Right cardiac atrium (tissue), 5 donors: ENCODE results near the gene NMRK1. TPM values are rescaled to one million over a fixed set of nuclear protein-coding genes. Genes with fewer than 3 reads are reported as not detected.

Experiments
- ATAC-seq, 2 donors: fragments of 200-7000 bp; cut with Tn5 transposase; one replicate each; pipeline versions ENCODE4 v1.8.0 to v1.9.1; 2020; ENCODE audit warnings: moderate library complexity in 2 of 2, mild to moderate bottlenecking in 1 of 2
- DNase-seq, 3 donors: peaks; one replicate each; pipeline ENCODE4 v3.0.0-alpha.2; 2020
- H3K27ac ChIP-seq: one replicate; pipeline ENCODE4 v1.5.1; 2013; ENCODE audit warnings: mild to moderate bottlenecking, low read length, control low read depth, moderate library complexity
- H3K27me3 ChIP-seq: one replicate; pipeline ENCODE4 v1.6.1; 2013; ENCODE audit not compliant: control insufficient read depth, insufficient read depth
- H3K4me1 ChIP-seq: one replicate; pipeline ENCODE4 v1.6.1; 2013; ENCODE audit warnings: low read length; ENCODE audit not compliant: control insufficient read depth, insufficient read depth
- H3K4me3 ChIP-seq: one replicate; pipeline ENCODE4 v1.5.1; 2013; ENCODE audit warnings: low read length, control low read depth
- H3K9me3 ChIP-seq: one replicate; pipeline ENCODE4 v1.6.1; 2013; ENCODE audit warnings: low read length; ENCODE audit not compliant: control insufficient read depth
- WGBS: extraction: QIAGEN DNeasy Blood & Tissue Kit; methylation state at CpG from one replicate; pipeline ENCODE4 v1.1.7; 2013; 5-methylcytosine and 5-hydroxymethylcytosine counted together
- intact Hi-C, 4 donors: fragments of 100-400 bp; cut with DNase I; formaldehyde crosslinking; loops; one replicate each; pipeline versions ENCODE4 v1.11.0 to v1.14.0; 2022 to 2023
- polyA plus RNA-seq: library from polyadenylated mRNA; stranded (reverse); fragments of 200-250 nt; gene quantifications from one replicate; pipeline ENCODE4 v1.2.3, GENCODE V29; 2013
- total RNA-seq, 4 donors: library from RNA; stranded (reverse); fragmentation: NEBNext Ultra II Directional; extraction: Animal tissue kit (Norgen Biotek cat#: 25700); gene quantifications; one replicate each; pipeline ENCODE4 v1.2.1, GENCODE V29; 2021
- donor health status: healthy with polysubstance abuse.
- donor health status: DM: no; HTN: yes; CAD: no.
- donor health status: DM: no; HTN: no; CAD: no.
- donor health status: DM: no; HTN: yes; CAD: no; lungs with severe emphysema.
- donor health status: DM: yes; HTN: yes; CAD: no.

NMRK1 gene
- total and polyA plus RNA-seq, 5 donors = 11.6 to 30.2 (median 27.2) TPM

DNA sequence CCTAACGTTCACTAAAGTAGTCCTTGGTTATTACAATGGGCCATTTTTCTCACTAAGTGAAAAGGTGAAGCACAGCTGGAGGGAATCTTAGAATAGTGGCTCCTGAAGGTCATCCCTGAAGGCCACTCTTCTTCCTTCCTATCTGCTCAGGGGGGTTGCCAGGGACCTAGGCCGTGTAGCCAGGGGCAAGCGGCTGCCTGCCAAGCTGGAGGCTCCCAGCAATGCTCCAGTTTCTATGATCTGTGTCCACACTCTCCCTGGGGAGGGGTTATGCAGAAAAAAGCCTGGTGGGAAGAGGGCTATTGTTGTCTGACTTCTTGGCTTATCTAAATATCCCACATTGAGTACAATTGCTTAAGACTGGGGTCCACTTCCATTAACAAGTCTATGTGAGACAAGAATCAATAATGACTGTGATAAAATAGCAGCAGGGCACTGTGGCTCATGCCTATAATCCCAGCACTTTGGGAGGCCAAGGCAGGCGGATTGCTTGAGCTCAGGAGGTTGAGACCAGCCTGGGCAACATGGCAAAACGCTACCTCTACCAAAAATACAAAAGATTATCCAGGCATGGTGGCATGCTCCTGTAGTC lies 3.8 kb downstream of the NMRK1 start:
- Histone ChIP-seq H3K4me3 (no peak overlapping the region), H3K4me1 (peaks cover 5% of the 10 kb centered on the region), H3K9me3 (no peaks in the 10 kb centered on the region), H3K27ac (peak overlapping the region; percentile 37), H3K27me3 (no peaks in the 10 kb centered on the region)
- peak in 2 of 3 donors; percentile 44 to 51 for DNase-seq
- intact Hi-C loops = loop anchor here in 1 of 4 donors (10.0 kb wide), 1 partner anchor 921 kb away; no protein-coding TSS in a partner anchor
- no peak for ATAC-seq
- 69% methylated on average over 5 of the region's 5 CpGs for WGBS

DNA sequence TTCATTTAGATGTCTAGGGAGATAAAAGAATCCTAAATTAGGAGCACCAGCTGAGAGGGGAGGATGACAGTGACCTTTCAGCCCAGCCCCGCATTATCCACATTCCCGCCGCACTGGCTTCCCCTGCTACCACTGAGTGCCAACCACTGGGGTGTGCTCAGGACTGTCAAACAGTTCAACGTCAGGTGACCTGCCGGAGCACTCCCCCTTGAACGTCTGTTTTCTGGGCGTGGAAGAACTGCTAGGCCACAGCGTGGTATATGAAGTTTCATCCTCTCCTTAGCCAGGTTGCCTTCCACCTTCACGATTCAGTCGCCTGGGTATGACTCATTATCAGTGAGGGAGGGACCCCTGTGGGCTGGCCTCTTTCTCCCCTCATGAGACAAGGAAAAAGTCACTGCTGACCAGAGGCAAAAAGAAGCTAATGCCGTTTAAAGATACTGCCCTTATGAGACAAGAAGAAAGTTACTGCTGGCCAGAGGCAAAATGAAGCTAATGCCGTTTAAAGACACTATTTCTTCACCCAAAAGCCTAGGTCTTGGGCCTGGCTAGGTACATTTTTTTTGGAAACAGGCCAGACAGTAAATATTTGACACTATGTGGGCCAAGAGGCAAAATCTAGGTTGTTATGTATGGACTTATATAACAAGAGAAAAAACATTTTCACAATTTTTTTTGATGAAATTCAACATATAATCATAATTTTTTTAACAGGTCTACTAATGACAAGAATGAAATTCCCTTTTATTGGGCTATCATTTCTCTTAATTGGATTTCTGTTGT lies 4.6 kb downstream of the NMRK1 start:
- Histone ChIP-seq H3K27ac (no peak overlapping the region), H3K27me3 (no peaks in the 10 kb centered on the region), H3K4me1 (peaks cover 5% of the 10 kb centered on the region), H3K9me3 (no peaks in the 10 kb centered on the region), H3K4me3 (no peak overlapping the region)
- 55% methylated on average over 12 of the region's 12 CpGs for whole genome bisulfite sequencing
- intact Hi-C loops = loop anchor here in 1 of 4 donors (10.0 kb wide), 1 partner anchor 921 kb away; no protein-coding TSS in a partner anchor
- ATAC-seq = peak in 1 of 2 donors; percentile 34
- DNase-seq = peak in 2 of 3 donors; percentile 60 to 72

DNA sequence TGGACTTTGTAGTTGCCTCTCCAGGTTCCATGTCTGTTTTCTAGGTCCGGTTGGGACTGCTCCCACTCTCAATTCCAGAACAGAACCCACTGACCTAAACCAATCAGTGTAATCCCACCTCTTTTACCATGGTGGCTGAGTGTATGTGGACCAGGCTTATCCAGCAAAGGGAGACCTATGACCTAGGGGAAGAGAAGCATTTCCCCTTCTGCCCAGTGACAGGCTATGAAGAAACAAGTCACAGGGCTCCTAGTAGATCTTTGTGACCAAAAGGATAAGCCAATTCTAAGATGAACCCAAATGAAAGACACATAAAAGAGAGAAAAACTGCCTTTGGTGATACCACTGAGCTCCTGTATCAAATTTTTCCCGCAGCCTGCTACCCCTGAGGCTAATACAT lies 6.3 kb downstream of the NMRK1 start:
- peaks cover 5% of the 10 kb centered on the region for H3K4me1 ChIP-seq
- H3K27ac ChIP-seq = no peak overlapping the region
- intact Hi-C loops = loop anchor here in 1 of 4 donors (10.0 kb wide), 1 partner anchor 923 kb away; no protein-coding TSS in a partner anchor
- no peak for DNase-seq
- 61% methylated on average over 2 of the region's 2 CpGs for WGBS
- no peaks in the 10 kb centered on the region for H3K27me3 ChIP-seq
- no peak for ATAC-seq
- H3K4me3 ChIP-seq = no peak overlapping the region
- no peaks in the 10 kb centered on the region for H3K9me3 ChIP-seq

DNA sequence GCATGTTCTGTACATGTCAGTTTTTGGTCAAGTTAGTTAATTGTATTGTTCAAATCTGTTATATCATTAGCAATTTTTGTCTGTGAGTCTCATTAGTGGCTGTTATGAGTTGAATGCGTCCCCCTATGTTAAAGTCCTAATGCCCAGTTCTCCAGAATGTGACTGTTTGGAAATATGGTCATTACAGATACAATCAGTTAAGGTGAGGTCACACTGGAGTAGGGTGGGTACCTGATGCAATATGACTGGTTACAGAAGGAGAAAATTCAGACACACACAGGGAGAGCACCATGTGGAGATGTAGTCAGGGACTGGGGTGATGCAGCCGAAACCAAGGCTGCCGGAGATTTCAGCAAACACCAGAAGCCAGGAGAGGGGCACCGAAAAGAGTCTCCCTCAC lies 15.1 kb downstream of the NMRK1 start:
- DNase-seq (no peak), ATAC-seq (no peak)
- intact Hi-C loops = loop anchor here in 1 of 4 donors (10.0 kb wide), 1 partner anchor 58 kb away; no protein-coding TSS in a partner anchor
- H3K4me1 ChIP-seq = no peaks in the 10 kb centered on the region
- H3K9me3 ChIP-seq = no peaks in the 10 kb centered on the region
- no peak overlapping the region for H3K27ac ChIP-seq
- no peaks in the 10 kb centered on the region for H3K27me3 ChIP-seq
- 97% methylated on average over 4 of the region's 4 CpGs for WGBS
- no peak overlapping the region for H3K4me3 ChIP-seq

DNA sequence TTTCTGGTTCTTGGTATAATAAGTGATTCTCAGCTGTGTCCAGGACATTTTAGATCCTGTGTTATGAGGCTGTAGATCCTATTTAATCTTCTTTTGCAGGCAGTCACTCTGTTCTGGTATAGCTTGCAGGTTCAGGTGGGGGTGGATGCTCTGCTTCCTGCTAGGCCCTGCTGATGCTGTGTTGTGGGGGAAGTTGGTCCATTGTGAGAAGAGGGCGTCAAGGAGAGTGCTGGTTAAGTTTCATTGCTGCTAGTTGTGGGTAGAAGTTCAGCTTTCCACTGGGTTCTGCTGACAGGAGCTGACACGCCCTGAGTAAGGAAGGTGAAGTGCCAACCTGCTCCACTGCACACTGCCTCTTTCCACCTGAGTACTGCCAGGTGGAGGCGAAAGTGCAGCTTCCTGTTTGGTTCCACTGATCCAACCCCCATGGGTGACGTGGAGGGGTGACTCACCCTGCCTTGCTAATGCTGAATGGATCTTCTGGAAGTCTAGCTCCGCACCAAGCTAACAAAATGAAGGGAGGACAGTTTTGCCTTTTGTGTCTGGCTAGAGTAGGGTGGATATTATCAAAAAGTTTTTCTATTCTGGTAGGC lies 16.3 kb downstream of the NMRK1 start:
- Histone ChIP-seq H3K4me3 (no peak overlapping the region), H3K4me1 (no peaks in the 10 kb centered on the region), H3K27me3 (no peaks in the 10 kb centered on the region), H3K27ac (no peak overlapping the region), H3K9me3 (no peaks in the 10 kb centered on the region)
- DNase-seq (no peak), ATAC-seq (peak in 1 of 2 donors; percentile 48)
- WGBS = 93% methylated on average over 5 of the region's 5 CpGs
- intact Hi-C loops = loop anchor here in 1 of 4 donors (10.0 kb wide), 1 partner anchor 57 kb away; no protein-coding TSS in a partner anchor

DNA sequence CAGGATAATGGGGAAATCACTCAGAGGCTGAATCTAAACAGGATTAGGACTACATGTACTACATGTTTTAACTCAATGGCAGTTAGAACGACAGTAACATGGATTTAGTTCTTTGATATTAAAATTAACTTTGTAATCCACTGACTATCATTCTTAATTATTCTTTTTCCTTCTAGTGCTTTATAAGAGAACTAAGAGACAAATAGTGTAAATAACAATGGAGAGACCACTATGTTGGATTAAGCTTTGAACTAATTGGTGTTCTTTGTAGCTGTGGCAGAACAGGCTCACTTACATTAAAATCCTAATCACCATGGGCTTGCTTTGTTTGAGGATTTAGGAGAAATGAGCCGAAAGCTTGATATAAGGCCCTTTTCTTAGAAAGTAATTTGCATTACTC lies 18.8 kb downstream of the NMRK1 start:
- 72% methylated on average over 2 of the region's 2 CpGs for WGBS
- Histone ChIP-seq H3K4me1 (no peaks in the 10 kb centered on the region), H3K9me3 (no peaks in the 10 kb centered on the region), H3K27me3 (no peaks in the 10 kb centered on the region), H3K4me3 (no peak overlapping the region), H3K27ac (no peak overlapping the region)
- ATAC-seq = no peak
- intact Hi-C loops = no loop called here
- no peak for DNase-seq

DNA sequence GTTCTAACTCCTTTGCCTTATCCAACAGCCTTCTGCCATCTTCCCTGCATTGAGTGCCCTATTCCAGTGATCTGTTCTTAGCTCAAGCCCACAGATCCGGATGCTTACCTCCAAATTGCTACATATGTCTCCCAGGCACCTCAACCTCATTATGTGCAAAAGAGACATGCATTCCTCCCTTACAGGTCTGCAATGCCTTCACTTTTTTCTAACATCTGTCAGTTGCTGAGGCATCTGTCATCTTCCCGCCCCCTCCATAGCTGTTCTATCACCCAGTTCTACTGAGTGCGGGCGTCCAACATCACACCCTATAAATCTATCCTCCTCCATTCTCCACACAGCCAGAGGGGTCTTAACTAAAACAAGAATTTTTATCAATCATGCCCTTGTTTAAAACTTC lies 20.1 kb downstream of the NMRK1 start:
- Histone ChIP-seq H3K27ac (no peak overlapping the region), H3K4me3 (no peak overlapping the region), H3K4me1 (no peaks in the 10 kb centered on the region), H3K27me3 (no peaks in the 10 kb centered on the region), H3K9me3 (no peaks in the 10 kb centered on the region)
- no peak for DNase-seq
- no peak for ATAC-seq
- intact Hi-C loops = no loop called here
- 85% methylated on average over 4 of the region's 4 CpGs for WGBS

DNA sequence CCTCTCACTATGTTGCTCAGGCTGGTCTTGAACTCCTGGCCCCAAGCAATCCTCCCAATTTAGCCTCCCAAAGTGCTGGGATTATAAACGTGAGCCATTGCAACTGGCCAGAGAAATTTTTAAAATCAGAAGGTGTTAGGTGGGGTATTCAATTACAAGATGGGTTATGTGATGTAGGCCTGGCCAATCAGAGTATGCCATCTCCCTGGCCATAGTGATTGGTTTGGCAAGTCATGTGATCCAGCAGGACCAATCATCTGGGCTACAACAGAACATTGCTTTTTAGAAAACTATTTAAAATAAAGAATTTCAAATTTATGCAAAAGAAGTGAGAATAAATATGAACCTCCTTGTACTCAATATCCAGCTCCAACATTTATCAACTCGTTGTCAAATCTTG lies 22.4 kb downstream of the NMRK1 start:
- Histone ChIP-seq H3K27ac (no peak overlapping the region), H3K4me3 (no peak overlapping the region), H3K4me1 (no peaks in the 10 kb centered on the region), H3K27me3 (no peaks in the 10 kb centered on the region), H3K9me3 (no peaks in the 10 kb centered on the region)
- ATAC-seq = no peak
- intact Hi-C loops = no loop called here
- WGBS = 93% methylated on average over 2 of the region's 2 CpGs
- DNase-seq = no peak

DNA sequence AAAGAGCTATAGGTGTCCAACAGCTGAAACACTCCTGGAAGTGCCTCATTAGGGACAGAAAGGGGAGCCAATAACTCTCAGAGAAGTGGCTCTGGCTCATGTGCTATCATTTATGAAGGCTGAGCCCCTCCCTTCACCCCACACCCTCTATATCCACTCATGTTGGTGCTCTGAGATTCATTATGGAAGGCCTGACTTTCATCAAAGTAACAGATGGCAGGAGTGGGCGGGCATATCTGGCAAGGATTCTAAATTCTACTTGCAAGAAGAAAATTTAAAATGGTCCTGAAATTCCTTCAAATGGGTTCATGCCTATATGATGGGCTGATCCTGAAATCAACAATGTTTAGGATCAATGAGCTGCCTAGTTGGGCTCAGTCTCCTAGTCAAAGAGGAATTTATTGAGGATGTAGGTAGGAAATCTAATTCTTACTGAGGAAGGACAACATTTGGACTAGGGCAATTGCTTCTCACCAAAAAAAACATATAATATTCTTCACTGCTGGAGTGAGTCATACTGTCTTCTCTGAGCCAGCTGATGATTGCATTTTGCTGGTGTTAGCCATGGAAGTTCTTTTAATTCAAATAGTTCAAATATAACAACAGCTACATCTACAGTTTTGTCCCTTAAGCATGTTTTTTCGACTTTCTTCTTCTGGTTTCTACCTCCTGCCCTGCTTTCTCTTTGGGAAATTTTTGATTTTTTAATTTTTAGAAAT lies 23.5 kb downstream of the NMRK1 start:
- Histone ChIP-seq H3K27me3 (no peaks in the 10 kb centered on the region), H3K4me3 (no peak overlapping the region), H3K27ac (no peak overlapping the region), H3K9me3 (no peaks in the 10 kb centered on the region), H3K4me1 (no peaks in the 10 kb centered on the region)
- WGBS = 68% methylated on average over 2 of the region's 2 CpGs
- ATAC-seq (no peak), DNase-seq (no peak)
- intact Hi-C loops = no loop called here

DNA sequence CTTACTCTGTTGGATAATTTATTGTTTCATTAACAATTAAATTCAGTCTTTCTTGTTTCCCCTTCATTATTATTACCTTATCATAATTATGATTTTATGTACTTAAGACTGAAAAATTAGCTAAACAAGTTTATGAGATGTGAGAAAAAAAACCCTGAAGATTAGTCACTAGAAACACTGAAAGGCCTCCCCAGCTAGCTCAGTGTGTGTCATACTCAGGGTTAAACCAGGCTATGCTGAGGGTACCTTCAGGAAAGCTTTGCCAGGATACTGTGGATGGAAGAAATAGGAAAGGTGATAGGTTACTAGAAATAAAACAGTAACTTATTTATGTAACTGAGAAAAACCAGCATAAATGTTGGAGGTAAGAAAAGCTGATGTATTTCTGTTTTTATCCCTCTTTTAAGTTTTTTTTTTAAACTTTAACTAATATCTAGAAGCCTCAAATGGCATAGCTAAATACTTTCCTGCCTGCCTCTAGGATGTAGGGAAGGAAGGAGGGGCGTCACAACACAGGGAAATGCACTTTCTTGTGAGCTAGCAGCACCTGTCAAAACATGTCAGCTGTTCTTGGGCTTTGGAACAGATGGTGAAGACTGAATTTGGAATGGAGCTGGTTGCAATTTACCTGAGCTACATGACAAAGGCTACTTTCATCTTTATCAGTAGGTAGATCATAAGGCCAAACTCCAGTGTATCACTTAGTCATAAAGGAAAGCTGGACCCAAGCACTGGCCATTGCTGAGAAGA lies 24.2 kb downstream of the NMRK1 start:
- Histone ChIP-seq H3K4me3 (no peak overlapping the region), H3K4me1 (no peaks in the 10 kb centered on the region), H3K9me3 (no peaks in the 10 kb centered on the region), H3K27ac (no peak overlapping the region), H3K27me3 (no peaks in the 10 kb centered on the region)
- DNase-seq (no peak), ATAC-seq (no peak)
- intact Hi-C loops = no loop called here
- WGBS = 87% methylated on average over 1 of the region's 1 CpG
